ENCODE data around the gene IFT57.

GRCh38 chr3:108190346-108190745, 31.9 kb downstream of the IFT57 start:
- TF ChIP-seq CTCF (IDR thresholded peaks at IDR 0.05) (no peak), ZFX (IDR thresholded peaks at IDR 0.05; ENCODE audit: borderline replicate concordance) (no peak)

All from 22Rv1 (cell line).